HG03064 (cell line): ENCODE results near the gene RALY.
"Not testable (repeated sequence)": the region's sequence is repeated elsewhere in the genome, so short reads cannot be mapped to it uniquely, and the experiment has no call there.

Experiments used
- ATAC-seq: cut with Tn5 transposase; IDR thresholded peaks from one replicate; pipeline ENCODE4 v1.9.1; 2021; ENCODE audit warnings: low read depth; ENCODE audit not compliant: unreplicated experiment

The RALY gene

DNA sequence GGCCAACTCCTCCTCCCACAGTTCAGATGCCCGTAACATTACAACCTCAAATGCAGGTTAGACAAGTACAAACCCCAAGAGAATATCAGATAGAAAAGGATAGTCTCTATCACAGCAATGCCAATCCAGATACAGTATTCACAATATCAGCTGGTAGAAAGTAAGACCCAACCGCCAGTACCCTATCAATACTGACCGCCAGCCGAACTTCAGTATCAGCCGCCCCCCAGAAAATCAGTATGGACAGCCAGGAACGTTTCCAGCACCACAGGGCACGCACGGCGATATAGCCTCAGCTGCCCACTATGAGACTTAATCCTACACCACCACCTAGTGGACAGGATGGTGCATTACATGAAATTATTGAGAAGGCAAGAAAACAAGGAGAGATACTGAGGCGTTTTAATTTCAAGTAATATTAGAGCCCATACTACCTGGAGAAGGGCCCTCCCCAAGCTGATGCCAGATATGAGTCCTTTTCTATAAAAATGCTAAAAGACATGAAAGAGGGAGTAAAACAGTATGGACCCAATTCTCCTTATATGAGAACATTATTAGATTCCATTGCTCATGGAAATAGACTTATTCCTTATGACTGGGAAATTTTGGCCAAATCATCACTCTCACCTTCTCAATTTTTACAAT lies 135.9 kb downstream of the RALY start:
- no peak for ATAC-seq

GRCh38 chr20:34131491-34131890 lies 137.8 kb downstream of the RALY start:
- no peak for ATAC-seq

- not testable (repeated sequence) for ATAC-seq
Measured at GRCh38 chr20:34132491-34132890, 138.8 kb downstream of the RALY start.

DNA sequence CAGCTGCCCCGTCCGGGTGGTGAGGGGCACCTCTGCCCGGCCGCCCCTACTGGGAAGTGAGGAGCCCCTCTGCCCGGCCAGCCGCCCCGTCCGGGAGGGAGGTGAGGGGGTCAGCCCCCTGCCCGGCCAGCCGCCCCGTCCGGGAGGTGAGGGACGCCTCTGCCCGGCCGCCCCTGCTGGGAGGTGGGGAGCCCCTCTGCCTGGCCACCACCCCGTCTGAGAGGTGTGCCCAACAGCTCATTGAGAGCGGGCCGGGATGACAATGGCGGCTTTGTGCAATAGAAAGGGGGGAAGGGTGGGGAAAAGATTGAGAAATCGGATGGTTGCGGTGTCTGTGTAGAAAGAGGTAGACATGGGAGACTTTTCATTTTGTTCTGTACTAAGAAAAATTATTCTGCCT lies 139.2 kb downstream of the RALY start:
- ATAC-seq, result not testable (repeated sequence)

DNA sequence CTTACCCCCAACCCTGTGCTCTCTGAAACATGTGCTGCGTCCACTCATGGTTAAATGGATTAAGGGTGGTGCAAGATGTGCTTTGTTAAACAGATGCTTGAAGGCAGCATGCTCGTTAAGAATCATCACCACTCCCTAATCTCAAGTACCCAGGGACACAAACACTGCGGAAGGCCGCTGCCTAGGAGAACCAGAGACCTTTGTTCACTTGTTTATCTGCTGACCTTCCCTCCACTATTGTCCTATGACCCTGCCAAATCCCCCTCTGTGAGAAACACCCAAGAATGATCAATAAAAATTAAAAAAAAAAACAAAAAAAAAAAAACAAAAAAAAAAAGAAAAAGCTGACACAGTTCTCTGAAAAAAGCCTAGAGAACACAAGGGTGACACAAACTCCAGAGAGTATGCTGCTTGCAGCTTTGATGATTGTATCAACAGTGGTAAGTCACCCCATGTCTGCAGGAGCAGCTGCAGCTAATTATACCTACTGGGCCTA lies 139.7 kb downstream of the RALY start:
- not testable (repeated sequence) for ATAC-seq
